D341Med (cell line): ENCODE results near the gene UNCX.
"Not testable (repeated sequence)": the region's sequence is repeated elsewhere in the genome, so short reads cannot be mapped to it uniquely, and the experiment has no call there.

Source experiments
- DNase-seq: peaks from one replicate; pipeline ENCODE4 v3.0.0; 2012; ENCODE audit warnings: low spot score

The UNCX gene

GRCh38 chr7:1278543-1278942 is 45.9 kb downstream of the UNCX start:
- no peak for DNase-seq

GRCh38 chr7:1279041-1279440 is 46.4 kb downstream of the UNCX start:
- no peak for DNase-seq

DNA sequence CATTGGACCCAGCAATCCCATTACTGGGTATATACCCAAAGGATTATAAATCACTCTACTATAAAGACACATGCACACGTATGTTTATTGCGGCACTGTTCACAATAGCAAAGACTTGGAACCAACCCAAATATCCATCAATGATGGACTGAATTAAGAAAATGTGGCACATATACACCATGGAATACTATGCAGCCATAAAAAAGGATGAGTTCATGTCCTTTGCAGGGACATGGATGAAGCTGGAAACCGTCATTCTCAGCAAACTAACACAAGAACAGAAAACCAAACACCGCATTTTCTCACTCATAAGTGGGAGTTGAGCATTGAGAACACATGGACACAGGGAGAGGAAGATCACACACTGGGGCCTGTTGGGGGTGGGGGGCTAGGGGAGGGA is 47.2 kb downstream of the UNCX start:
- DNase-seq, result not testable (repeated sequence)

- DNase-seq, result no peak
Observed at GRCh38 chr7:1281068-1281467, 48.4 kb downstream of the UNCX start.

DNA sequence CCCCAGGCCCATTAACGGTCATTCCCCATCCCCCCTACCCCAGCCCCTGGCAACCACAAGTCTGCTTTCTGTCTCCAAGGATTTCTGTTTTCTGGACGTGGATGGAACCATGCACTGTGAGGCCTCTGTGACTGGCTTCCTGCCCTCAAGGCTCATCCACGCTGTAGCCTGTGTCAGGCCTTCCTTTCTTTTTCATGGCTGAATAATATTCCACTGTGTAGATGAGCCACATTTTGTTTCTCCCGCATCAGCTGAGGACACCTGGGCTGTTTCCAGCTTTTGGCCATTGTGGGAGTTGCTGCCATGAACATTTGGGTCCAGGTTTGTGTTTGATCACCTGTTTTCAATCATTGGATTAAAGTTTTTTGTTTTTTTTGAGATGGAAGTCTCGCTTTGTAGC is 50.0 kb downstream of the UNCX start:
- no peak for DNase-seq

GRCh38 chr7:1283337-1283736 is 50.7 kb downstream of the UNCX start:
- no peak for DNase-seq

- no peak for DNase-seq
Observed at GRCh38 chr7:1283941-1284742, 51.5 kb downstream of the UNCX start.

DNA sequence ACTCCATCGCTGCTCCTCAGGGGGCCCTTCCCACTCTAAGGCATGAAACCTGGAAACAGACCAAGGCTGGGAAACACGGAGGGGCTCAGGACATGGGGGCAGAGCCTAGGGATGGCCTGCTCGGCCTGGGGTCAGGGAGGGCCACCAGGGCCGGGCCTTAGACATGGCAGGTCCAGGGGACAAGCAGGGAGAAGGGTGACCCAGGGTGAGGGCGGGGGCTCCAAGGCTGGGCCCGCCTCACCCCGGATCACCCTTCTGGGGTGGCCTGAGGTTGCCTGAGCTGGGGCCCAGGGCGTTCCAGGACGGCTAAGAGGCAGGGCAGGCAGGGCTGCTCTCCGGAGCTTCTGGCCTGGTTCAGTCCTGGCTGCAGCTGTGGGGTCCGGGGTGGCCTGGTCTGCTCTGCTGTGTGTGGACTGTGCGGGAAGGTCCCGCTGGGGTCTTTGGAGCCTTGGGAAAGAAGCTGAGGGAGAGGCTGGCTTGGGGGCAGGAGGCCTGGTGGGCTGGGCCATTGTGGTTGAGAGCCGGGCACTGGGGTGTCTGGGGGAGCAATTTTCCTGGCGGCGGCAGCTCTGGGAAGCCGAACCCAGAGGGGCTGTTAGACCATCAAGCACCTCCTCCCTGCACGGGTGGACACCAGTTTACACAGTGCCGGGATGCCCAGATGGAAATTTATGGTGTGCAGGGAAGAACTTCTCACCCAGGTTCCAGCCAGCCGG is 52.2 kb downstream of the UNCX start:
- no peak for DNase-seq

- no peak for DNase-seq
Observed at GRCh38 chr7:1285556-1286301, 53.1 kb downstream of the UNCX start.
